Germinal center (tissue), 1 donor: ENCODE measurements around the gene NEK1.
"Not testable (repeated sequence)": the region's sequence is repeated elsewhere in the genome, so short reads cannot be mapped to it uniquely, and the experiment has no call there.

ENCODE experiments used
- DNase-seq: peaks from one replicate; pipeline ENCODE4 v3.0.0; 2012; ENCODE audit warnings: mixed read lengths, low spot score

Gene NEK1

GRCh38 chr4:169594560-169595195, 17.7 kb downstream of the NEK1 start:
- no peak for DNase-seq

- no peak for DNase-seq
These were observed 19.3 kb downstream of the NEK1 start for GRCh38 chr4:169593050-169593560.

GRCh38 chr4:169583563-169583962, 28.8 kb downstream of the NEK1 start:
- DNase-seq, result no peak

- DNase-seq, result no peak
These were observed 29.7 kb downstream of the NEK1 start for GRCh38 chr4:169582706-169583105.

GRCh38 chr4:169582203-169582602, 30.2 kb downstream of the NEK1 start:
- no peak for DNase-seq

- DNase-seq, result no peak
These were observed 38.5 kb downstream of the NEK1 start for GRCh38 chr4:169573889-169574288.

GRCh38 chr4:169571435-169571834, 40.9 kb downstream of the NEK1 start:
- DNase-seq, result no peak

GRCh38 chr4:169571012-169571411, 41.4 kb downstream of the NEK1 start:
- DNase-seq, result not testable (repeated sequence)

GRCh38 chr4:169570266-169570665, 42.1 kb downstream of the NEK1 start:
- DNase-seq, result not testable (repeated sequence)

GRCh38 chr4:169569188-169569587, 43.2 kb downstream of the NEK1 start:
- DNase-seq, result not testable (repeated sequence)

- DNase-seq, result no peak
These were observed 44.5 kb downstream of the NEK1 start for GRCh38 chr4:169567916-169568315.

- peak; percentile 29 for DNase-seq
These were observed 46.2 kb downstream of the NEK1 start for GRCh38 chr4:169566021-169566818.

GRCh38 chr4:169565606-169566005, 46.8 kb downstream of the NEK1 start:
- no peak for DNase-seq

- DNase-seq, result no peak
These were observed 55.2 kb downstream of the NEK1 start for GRCh38 chr4:169557061-169557636.

GRCh38 chr4:169546548-169546947, 65.8 kb downstream of the NEK1 start:
- not testable (repeated sequence) for DNase-seq

- no peak for DNase-seq
These were observed 71.6 kb downstream of the NEK1 start for GRCh38 chr4:169540774-169541173.

- no peak for DNase-seq
These were observed 82.3 kb downstream of the NEK1 start for GRCh38 chr4:169530048-169530447.

GRCh38 chr4:169523796-169524195, 88.6 kb downstream of the NEK1 start:
- no peak for DNase-seq

GRCh38 chr4:169510617-169511016, 101.8 kb downstream of the NEK1 start:
- DNase-seq, result no peak

- no peak for DNase-seq
These were observed 105.5 kb downstream of the NEK1 start for GRCh38 chr4:169506903-169507302.

GRCh38 chr4:169499907-169500306, 112.5 kb downstream of the NEK1 start:
- DNase-seq, result not testable (repeated sequence)

GRCh38 chr4:169494234-169494633, 118.1 kb downstream of the NEK1 start:
- DNase-seq, result not testable (repeated sequence)

- no peak for DNase-seq
These were observed 119.2 kb downstream of the NEK1 start for GRCh38 chr4:169493164-169493524.
